Type B pancreatic cell (in vitro differentiated cells): ENCODE data around the gene PODN. TPM values are rescaled to one million over a fixed set of nuclear protein-coding genes. Genes with fewer than 3 reads are reported as not detected.

ENCODE experiments used
- DNase-seq: peaks from one replicate; pipeline ENCODE4 v3.0.0; 2021; ENCODE audit warnings: mixed read lengths; ENCODE audit not compliant: unreplicated experiment; ENCODE audit errors: extremely low spot score
- H3K27ac Mint-ChIP-seq: 2 replicates; pipeline ENCODE4 v1.8.0; 2021; ENCODE audit warnings: mild to moderate bottlenecking, mixed read lengths
- H3K27me3 Mint-ChIP-seq: 2 replicates; pipeline ENCODE4 v1.8.0; 2021; ENCODE audit warnings: mixed read lengths
- H3K36me3 Mint-ChIP-seq: 2 replicates; pipeline ENCODE4 v1.8.0; 2021; ENCODE audit warnings: mixed read lengths
- H3K4me1 Mint-ChIP-seq: one replicate; pipeline ENCODE4 v1.8.0; 2021; ENCODE audit warnings: mixed read lengths; ENCODE audit not compliant: unreplicated experiment
- H3K4me3 Mint-ChIP-seq: 2 replicates; pipeline ENCODE4 v1.8.0; 2021; ENCODE audit warnings: mild to moderate bottlenecking, mixed read lengths
- H3K9me3 Mint-ChIP-seq: 2 replicates; pipeline ENCODE4 v1.8.0; 2021; ENCODE audit warnings: mixed read lengths
- total RNA-seq: library from RNA; stranded (reverse); gene quantifications from 2 replicates; pipeline ENCODE4 v1.2.1, GENCODE V29; 2021; ENCODE audit warnings: low replicate concordance
- TF ChIP-seq, protein P1 (sequence below): fragments of 200-600 bp; sonication (generic); conservative IDR thresholded peaks from 2 replicates; pipeline ENCODE4 v1.5.0; 2021; ENCODE audit warnings: antibody characterized with exemption, mild to moderate bottlenecking

PODN gene
- total RNA-seq, 1 donor from 2014 or later = 2.8 TPM

DNA sequence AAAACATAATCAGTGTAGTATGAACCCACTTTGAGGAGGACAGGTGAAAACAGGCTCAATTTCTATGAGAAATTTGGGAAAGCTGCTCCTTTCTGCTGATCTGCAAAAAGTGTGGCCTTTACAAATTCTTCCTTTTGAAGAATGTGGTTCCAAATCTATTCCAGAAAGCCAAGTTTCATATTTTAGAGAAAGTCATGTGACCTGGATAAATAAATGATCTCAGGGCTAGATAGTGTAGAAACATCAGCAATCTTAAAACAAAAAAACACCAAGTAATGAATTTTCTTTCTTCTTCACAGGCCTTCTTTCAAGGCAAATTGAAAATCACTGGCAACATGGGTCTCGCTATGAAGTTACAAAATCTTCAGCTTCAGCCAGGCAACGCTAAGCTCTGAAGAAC is 11.7 kb upstream of the PODN start:
- no peak overlapping the region for H3K27ac Mint-ChIP-seq
- DNase-seq = no peak
- H3K4me1 Mint-ChIP-seq = peaks cover 42% of the 10 kb centered on the region
- no peaks in the 10 kb centered on the region for H3K27me3 Mint-ChIP-seq
- no peaks in the 10 kb centered on the region for H3K9me3 Mint-ChIP-seq
- TF ChIP-seq, protein P1, sequence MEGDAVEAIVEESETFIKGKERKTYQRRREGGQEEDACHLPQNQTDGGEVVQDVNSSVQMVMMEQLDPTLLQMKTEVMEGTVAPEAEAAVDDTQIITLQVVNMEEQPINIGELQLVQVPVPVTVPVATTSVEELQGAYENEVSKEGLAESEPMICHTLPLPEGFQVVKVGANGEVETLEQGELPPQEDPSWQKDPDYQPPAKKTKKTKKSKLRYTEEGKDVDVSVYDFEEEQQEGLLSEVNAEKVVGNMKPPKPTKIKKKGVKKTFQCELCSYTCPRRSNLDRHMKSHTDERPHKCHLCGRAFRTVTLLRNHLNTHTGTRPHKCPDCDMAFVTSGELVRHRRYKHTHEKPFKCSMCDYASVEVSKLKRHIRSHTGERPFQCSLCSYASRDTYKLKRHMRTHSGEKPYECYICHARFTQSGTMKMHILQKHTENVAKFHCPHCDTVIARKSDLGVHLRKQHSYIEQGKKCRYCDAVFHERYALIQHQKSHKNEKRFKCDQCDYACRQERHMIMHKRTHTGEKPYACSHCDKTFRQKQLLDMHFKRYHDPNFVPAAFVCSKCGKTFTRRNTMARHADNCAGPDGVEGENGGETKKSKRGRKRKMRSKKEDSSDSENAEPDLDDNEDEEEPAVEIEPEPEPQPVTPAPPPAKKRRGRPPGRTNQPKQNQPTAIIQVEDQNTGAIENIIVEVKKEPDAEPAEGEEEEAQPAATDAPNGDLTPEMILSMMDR = no peak
- peaks cover 27% of the 10 kb centered on the region for H3K36me3 Mint-ChIP-seq
- no peak overlapping the region for H3K4me3 Mint-ChIP-seq

DNA sequence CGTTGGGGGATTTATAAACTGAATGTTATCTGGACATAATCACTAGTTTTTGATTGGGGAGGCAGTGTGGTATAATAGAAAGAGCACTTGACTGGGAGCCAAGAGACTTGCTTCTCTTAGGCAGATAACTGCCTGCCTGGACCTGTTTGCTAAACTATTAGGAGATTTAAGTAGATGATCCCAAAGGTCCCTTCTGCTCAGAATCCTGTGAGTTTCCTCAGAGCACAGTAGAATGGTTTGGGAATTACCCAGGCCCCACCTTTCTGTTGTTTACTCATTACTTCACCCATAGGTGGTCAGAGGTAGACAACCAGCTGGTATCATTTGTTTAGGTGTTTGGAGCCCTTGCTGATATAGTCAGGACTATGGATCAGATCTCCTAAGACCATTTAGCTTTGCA is 10.3 kb upstream of the PODN start:
- H3K4me3 Mint-ChIP-seq = no peak overlapping the region
- no peaks in the 10 kb centered on the region for H3K27me3 Mint-ChIP-seq
- no peak overlapping the region for H3K27ac Mint-ChIP-seq
- peaks cover 37% of the 10 kb centered on the region for H3K4me1 Mint-ChIP-seq
- TF ChIP-seq, protein P1 = no peak
- H3K9me3 Mint-ChIP-seq = no peaks in the 10 kb centered on the region
- peaks cover 27% of the 10 kb centered on the region for H3K36me3 Mint-ChIP-seq
- DNase-seq = no peak

DNA sequence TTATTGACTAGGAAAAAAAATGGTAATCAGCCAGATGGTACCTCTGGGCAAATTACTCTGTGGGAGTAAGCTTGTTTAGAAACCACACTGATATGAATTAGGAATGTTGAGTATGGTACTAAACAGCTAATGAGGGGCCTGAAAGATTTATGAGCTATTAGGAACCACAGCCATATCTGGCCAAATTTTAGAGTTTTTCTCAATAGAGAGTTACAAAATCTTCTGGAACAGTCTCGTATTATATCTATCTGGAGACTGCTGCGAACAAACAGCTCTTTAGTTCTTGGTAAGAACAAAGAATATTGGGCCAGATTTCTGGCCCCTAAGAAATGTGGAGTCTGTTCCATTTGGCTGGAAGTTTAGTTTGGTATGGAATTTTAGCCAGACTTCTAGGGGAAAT is 4.9 kb upstream of the PODN start:
- H3K4me3 Mint-ChIP-seq = no peak overlapping the region
- no peak for DNase-seq
- H3K36me3 Mint-ChIP-seq = peaks cover 19% of the 10 kb centered on the region
- H3K9me3 Mint-ChIP-seq = no peaks in the 10 kb centered on the region
- H3K27ac Mint-ChIP-seq = no peak overlapping the region
- peaks cover 42% of the 10 kb centered on the region for H3K27me3 Mint-ChIP-seq
- TF ChIP-seq, protein P1 = no peak
- no peaks in the 10 kb centered on the region for H3K4me1 Mint-ChIP-seq

DNA sequence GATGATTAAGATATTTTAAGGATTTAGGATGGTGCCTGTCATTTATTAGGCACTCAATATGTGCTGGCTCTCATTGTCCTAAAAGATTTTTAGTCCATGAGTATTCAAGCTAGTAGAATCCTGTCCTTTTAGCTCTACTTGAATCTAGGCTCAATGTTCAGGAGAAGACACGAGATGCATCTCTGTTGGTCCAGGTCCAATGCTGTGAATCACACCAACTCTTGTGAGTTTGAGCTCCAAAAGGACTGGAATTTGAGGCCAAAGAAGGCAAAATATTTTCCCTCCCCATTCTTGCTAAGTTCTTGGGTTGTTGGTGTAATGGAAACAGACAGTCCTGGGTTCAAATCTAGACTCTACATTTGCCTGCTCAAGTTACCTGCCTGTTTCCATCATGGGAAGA is 1.4 kb upstream of the PODN start:
- TF ChIP-seq, protein P1 = no peak
- peaks cover 68% of the 10 kb centered on the region for H3K27me3 Mint-ChIP-seq

DNA sequence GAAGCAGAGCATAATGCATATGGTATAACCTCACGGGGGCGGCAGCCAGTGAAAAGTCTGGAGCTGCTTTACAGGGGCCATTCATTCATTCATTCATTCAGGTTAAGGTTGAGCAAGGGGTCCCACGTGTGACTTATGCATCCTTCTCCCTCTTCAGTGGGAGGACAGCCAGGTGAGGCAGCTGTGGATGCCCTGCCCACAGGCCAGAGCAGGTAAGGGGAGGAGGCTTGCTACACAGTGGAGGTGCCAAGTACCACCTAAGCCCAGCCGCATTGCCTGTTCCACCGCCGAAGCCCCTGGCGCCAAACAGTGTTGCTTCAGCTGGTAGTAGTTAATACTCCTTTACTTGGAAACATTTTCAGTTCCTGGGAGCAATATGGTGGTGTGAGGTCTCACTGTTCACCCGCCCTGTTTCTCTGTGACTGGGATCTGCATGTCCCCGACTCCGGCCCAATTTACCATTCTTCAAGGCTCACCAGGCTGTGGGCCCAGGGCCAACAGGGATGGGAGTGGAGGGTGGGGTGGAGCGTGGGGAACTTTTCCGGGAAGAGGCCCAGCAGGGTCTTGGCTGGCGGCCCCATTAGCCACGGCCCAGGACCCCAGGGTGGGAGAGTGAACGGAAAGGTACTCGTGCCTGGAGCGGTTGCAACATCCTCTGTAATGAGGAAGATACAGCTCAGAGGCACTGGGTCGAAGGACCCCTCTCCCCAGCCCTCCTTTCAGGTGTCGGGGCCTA is 722 bp upstream of the PODN start:
- Mint-ChIP-seq H3K4me3 (peak overlapping the region; percentile 83), H3K9me3 (no peaks in the 10 kb centered on the region), H3K27me3 (peaks cover 70% of the 10 kb centered on the region), H3K4me1 (peaks cover 5% of the 10 kb centered on the region), H3K36me3 (no peaks in the 10 kb centered on the region), H3K27ac (no peak overlapping the region)
- DNase-seq = peak; percentile 59
- TF ChIP-seq, protein P1 = no peak

More for the DNA sequence above, 1.4 kb upstream of the PODN start:
- Mint-ChIP-seq H3K36me3 (no peaks in the 10 kb centered on the region), H3K27ac (no peak overlapping the region), H3K4me3 (peak overlapping the region; percentile 83), H3K9me3 (no peaks in the 10 kb centered on the region), H3K4me1 (peaks cover 5% of the 10 kb centered on the region)
- DNase-seq = no peak
